Stimulated activated CD4-positive, alpha-beta T cell treated with anti-CD3 and anti-CD28 coated beads, Interleukin-1b, Interleukin-23, amount 100 ng/mL, for 1 hour (primary cell): Measurements from ENCODE around the gene CEP131.

ENCODE experiments used
- DNase-seq, 2 donors: peaks; one replicate each; pipeline ENCODE4 v3.0.0-alpha.2; 2020; ENCODE audit warnings: low read depth in 2 of 2

Gene CEP131

DNA sequence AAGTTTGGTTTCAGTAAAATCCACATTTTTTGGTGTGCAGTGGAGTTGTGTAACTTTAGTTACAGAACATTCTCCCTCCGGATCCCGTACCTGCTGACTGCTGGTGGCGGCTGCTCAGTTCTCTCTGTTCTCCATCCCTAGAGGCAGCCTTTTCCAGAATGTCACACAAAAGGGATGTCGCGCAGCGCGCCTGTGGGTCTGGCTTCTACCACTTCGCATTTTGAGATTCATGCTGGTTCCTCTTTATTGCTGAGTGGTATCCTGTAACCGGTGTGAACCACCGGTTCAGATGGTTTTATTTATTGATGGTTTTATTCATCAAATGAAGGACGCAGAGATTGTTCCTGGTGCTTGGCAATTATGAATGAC, 981 bp upstream of the CEP131 start:
- DNase-seq, result no peak

DNA sequence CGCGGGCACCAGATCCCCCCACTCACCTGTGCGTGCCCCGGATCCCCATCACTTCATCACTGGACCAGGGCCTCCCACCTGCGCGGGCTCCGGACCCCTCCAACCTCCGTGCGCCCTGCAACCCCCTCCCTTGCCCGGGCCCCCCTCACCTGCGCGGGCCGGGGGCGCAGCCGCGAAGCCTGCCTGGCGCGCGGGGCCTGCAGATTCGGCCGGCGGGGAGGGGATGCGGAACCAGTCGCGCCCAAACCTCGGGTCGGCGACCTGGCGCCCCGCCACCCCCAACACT, 202 bp downstream of the CEP131 start:
- DNase-seq, result no peak

- no peak for DNase-seq
Measured at GRCh38 chr17:81221842-81222619, 734 bp downstream of the CEP131 start.

GRCh38 chr17:81221371-81221841, 1.4 kb downstream of the CEP131 start:
- no peak for DNase-seq

DNA sequence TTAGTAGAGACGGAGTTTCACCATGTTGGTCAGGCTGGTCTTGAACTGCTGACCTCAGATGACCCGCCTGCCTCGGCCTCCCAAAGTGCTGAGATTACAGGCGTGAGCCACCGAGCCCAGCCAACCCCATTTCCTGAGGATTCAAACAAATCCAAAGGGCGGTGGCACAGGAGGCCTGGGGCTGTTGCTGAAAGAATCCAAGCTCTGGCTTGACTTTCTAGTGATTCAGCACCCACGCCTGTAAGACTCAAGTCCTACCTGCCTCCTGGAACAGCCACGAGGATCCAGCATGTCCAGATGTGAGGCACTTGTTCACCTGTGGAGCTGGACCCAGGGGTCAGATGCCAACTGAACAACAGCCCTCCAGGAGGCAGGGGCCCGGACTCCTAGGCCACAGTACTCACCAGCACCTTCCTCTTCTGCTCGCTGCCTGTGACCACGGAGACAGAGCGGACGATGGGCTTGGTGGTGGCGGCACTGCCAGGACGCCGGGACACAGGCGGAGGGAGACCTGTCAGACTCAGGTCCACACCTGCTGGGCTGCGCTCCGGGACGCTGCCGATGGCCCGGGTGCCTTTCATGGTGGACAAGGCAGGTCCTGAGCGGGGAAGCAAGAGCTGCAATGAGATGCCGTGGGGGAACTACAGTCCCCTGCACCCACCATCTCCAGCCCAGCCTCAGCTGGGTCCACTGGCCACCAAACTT, 3.1 kb downstream of the CEP131 start:
- no peak for DNase-seq

DNA sequence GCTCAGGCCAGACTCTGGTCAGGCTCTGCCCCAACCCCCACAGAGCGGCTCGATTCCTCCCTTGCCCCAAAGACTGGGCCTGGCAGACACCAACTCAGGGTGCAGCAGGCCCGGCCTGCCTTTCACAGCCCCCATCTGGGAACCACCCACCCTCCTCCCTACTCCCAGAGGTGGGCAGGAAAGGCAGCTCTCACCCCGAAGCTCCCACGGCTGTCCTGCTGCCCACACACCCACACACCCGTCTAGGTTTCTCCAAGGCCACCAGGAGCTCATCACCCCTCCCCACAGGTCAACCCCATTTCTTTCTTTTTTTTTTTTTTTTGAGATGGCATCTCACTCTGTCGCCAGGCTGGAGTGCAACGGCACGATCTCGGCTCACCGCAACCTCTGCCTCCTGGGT, 3.8 kb downstream of the CEP131 start:
- no peak for DNase-seq

DNA sequence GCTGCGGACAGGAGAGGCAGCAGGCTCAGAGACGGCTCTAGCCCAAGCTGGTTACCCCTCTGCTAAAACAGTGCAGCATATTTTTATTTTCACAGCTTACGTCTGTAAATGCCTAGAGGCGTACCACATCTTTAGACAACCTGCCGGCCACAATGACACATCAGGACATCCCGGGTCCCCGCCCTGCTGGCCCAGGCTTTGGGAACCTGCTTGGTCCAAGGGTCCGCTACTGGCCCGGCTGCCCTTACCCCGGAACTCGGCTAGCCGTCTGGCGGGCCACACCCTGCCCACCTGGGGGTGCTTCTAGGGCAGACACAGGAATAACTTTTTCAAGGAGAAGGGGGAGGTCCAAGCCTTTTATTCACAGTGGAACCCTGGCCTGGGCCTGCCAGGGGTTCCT, 4.3 kb downstream of the CEP131 start:
- no peak for DNase-seq

DNA sequence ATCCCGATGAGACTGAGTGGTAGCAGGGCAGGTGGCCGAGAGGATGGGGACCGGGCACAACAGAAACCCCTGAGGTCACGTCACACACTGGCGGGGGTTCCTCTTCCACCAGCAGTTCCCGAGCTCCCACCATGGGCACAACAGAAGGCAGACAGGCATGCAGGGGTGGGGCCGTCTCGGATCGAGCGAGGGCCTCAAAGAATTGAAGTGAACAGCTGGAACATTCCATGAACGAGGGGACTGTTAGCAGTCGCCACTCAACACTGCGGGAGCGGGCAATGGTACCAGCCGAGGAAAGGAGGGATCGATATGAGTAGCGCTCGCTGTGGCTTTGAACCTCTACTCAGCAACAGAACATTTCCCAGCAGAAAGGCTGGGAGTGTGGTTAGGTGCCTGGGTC, 5.3 kb downstream of the CEP131 start:
- DNase-seq, result no peak

DNA sequence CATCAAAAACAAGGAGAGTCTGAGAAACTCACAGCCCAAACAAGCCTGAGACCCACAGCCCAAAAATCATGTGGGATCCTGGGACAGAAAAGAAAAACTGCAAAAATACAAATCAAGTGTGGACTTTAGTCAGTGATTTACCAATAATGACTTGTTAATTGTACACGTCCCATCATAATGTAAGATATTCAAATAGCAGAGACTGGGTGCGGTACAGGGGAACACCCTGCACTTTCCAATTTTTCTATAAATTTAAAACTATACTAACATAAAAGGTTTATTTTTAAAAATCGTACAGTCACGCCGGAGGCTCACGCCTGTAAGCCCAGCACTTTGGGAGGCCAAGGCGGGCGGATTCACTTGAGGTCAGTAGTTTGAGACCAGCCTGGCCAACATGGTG, 8.8 kb downstream of the CEP131 start:
- no peak for DNase-seq

DNA sequence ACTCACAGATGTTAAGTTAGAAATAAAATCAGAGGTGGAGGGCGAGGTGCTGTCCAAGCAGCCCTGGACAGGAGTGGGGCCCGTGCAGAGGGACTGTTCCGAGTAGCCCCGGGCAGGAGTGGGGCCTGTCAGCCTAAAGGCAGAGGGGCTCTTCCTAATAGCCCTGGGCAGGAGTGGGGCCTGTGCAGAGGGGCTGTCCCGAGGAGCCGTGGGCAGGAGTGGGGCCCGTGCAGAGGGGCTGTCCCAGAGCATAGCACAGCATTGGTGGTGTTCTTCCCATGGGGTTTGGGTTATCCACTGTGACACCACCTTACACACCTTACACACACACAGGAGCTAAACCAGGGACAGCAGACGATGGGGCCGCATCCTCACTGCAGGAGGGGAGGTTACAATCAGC, 10.4 kb downstream of the CEP131 start:
- DNase-seq, result no peak

- DNase-seq, result no peak
Measured at GRCh38 chr17:81210868-81211267, 11.9 kb downstream of the CEP131 start.

GRCh38 chr17:81210466-81210865, 12.3 kb downstream of the CEP131 start:
- no peak for DNase-seq

- DNase-seq, result no peak
Measured at GRCh38 chr17:81209141-81209540, 13.6 kb downstream of the CEP131 start.

GRCh38 chr17:81208651-81209050, 14.1 kb downstream of the CEP131 start:
- DNase-seq, result no peak

DNA sequence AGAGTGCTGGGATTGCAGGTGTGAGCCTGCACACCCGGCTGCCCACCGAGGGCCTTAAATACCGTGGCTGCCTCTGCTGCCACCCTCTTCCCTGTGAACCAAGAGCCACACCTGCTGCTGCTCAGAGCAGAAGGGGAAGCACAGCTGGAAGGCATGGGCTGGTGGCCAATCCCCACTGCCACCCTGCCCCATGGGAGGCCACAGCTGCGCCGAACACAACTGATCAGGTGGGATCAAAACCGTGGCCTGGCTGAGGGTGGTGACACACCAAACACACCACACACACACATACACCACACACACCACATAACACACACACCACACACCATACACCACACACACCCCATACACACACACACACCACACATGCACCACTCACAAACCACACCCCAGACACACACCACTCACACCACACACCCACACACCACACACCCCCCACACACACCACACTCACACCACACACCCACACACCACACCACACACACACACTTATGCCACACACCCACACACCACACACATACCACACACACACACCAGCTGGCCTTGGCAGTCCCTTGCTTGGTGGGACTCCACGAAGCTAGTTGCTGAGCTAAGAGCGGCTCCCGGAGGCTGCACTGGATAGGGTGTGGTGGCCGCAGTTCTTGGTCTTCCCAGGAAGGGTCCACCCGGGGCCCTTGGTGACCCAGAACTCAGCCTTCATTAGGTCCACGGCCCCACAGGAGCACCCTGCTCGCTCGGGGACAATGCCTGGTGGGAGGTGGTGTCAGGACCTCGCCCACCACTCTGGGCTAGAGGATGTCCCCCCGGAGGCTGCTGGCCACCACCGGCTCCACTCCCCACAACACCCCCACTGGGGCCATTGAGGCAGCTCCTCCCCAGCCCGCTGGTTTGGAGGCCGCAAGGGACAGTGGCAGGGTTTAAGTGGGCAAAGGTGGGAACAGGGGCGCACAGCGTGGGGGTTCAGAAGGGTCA, 14.9 kb downstream of the CEP131 start:
- DNase-seq, result no peak

DNA sequence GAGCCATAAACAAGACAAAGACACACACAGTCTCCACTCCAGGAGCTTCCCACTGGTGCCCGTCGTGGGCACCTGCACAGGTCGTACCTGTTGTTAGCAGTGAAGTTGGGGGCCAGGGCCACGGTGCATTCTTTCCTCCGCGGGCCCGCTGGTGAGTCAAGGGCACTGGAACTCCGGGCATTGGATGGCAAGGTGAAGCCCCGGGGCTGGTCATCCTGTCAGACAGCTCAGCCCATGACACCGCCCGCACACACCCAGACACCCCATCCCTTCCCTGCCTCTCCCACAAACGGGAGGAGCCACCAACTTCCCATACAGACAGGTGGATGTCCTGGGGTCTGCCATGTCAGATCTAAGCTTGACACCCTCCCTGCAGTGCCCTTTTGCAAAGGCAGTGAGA, 16.1 kb downstream of the CEP131 start:
- no peak for DNase-seq

GRCh38 chr17:81206166-81206565, 16.6 kb downstream of the CEP131 start:
- DNase-seq, result no peak

DNA sequence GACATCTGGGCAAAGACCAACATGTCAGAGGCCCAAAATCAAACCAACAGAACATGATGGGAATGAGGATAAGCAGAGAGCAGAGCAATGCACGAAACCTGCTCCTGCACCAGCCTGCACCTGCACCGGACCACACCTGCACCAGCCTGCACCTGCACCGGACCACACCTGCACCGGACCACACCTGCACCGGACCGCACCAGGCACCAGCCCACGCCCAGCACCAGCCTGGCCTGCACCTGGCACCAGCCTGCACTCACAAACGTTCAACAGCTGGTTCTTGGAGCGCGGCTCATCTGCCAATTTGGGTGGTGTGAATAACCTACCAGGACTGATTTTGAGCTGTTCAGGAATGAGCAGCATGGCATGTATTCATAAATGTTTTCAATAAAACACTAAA, 18.2 kb downstream of the CEP131 start:
- DNase-seq, result no peak

DNA sequence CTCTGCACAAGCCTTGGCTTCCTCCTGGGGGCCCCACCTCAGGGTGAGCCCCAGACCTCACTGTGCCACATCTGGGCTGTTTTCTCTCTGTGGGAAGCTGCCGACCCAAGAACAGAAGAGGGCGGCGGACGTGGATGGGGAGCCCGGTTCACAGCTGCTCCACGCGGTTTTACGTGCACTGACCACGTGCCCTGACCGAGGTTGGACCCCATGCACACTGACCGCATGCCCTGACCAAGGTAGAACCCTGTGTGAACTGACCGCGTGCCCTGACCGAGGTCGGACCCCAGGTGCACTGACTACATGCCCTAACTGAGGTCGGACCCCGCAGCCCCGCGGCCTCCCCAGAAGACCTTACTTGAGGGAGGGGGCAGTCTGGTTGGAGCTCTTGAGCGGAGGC, 19.6 kb downstream of the CEP131 start:
- DNase-seq, result no peak

DNA sequence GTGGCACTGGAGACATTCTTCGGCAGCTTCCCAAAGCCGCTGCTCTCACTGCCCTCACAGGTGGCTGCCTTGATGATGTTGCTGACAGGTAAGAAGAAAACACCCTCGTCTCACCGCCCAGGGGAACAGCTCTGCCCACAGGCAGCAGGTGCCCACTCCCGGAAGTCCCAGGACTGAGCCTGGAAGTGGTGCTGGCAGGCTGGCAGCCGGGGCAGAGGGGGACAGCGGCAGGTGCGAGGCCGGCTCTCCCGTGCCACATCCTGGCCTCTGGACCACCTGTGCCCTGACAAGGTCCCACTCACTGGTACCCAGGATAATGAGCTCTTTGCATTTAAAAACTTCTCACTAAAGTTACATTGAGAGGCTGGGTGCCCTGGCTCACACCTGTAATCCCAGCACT, 20.4 kb downstream of the CEP131 start:
- DNase-seq, result no peak

GRCh38 chr17:81200695-81201580, 21.8 kb downstream of the CEP131 start:
- DNase-seq, result no peak

- no peak for DNase-seq
Measured at GRCh38 chr17:81200201-81200600, 22.6 kb downstream of the CEP131 start.
